H1 (cell line): ENCODE measurements around the gene SAMD14. TPM values are rescaled to one million over a fixed set of nuclear protein-coding genes. Genes with fewer than 3 reads are reported as not detected.

Experiments used
- GTF2F1 ChIP-seq: IDR thresholded peaks from 2 replicates; pipeline ENCODE4 v1.6.1; 2012; ENCODE audit warnings: low read depth, low read length, improper control_type of control experiment, borderline replicate concordance
- POLR2A ChIP-seq, 2 experiments: IDR thresholded peaks; 1 replicate in 1 of 2; 2 replicates in 1 of 2; pipeline ENCODE4 v1.6.1; 2011; ENCODE audit warnings: low read depth in 2 of 2, low read length in 2 of 2, mild to moderate bottlenecking in 2 of 2; ENCODE audit errors: control extremely low read depth in 1 of 2
- RXRA ChIP-seq: IDR thresholded peaks from 2 replicates; pipeline ENCODE4 v1.6.1; 2011; ENCODE audit warnings: low read depth, mild to moderate bottlenecking, low read length, moderate library complexity; ENCODE audit not compliant: insufficient read depth
- SP2 ChIP-seq: IDR thresholded peaks from 2 replicates; pipeline ENCODE4 v1.6.1; 2012; ENCODE audit warnings: mild to moderate bottlenecking, low read length, inconsistent platforms
- TCF12 ChIP-seq: IDR thresholded peaks from 2 replicates; pipeline ENCODE4 v1.6.1; 2011; ENCODE audit warnings: low read depth, mild to moderate bottlenecking, low read length
- ZNF274 ChIP-seq: IDR thresholded peaks from 2 replicates; pipeline ENCODE4 v1.7.0; 2012; ENCODE audit warnings: low read length, borderline replicate concordance; ENCODE audit errors: extremely low read depth
- polyA plus RNA-seq, 7 experiments: library from polyadenylated mRNA; depleted of rRNA in 3 of 7; stranded (reverse) in 5 of 7; unstranded in 2 of 7; fragments of >200 nt in 5 of 7; fragments of 200-250 nt in 2 of 7; gene quantifications; 1 replicate in 5 of 7; 2 replicates in 1 of 7; 4 replicates in 1 of 7; pipeline versions ENCODE4 v1.2.1 to v1.2.3, GENCODE V29; 2011 to 2013; ENCODE audit warnings: missing spikeins in 2 of 7, mixed read lengths in 2 of 7
- total RNA-seq: library from RNA; stranded (reverse); fragmentation: NEBNext Ultra II Directional; extraction: Animal tissue kit (Norgen Biotek cat#: 25700); gene quantifications from 2 replicates; pipeline ENCODE4 v1.2.1, GENCODE V29; 2021
- TF ChIP-seq, protein P1 (sequence below): IDR thresholded peaks from 2 replicates; pipeline ENCODE4 v1.6.1; 2012; ENCODE audit warnings: low read length, inconsistent platforms

Gene SAMD14
- total and polyA plus RNA-seq, 2 of the 8 experiments (the other 6 are each of a cell fraction or from before 2014, with no cell fraction given) = 5.7 to 5.8 TPM

- TF ChIP-seq RXRA = no peak
- no peak for TF ChIP-seq POLR2A (IDR thresholded peaks at IDR 0.05; ENCODE audit: control extremely low read depth in 1 of 2, low read depth in 2 of 2, low read length in 2 of 2)
- TF ChIP-seq ZNF274 = no peak
- TF ChIP-seq SP2 = no peak
- no peak for TF ChIP-seq TCF12
- TF ChIP-seq, protein P1, sequence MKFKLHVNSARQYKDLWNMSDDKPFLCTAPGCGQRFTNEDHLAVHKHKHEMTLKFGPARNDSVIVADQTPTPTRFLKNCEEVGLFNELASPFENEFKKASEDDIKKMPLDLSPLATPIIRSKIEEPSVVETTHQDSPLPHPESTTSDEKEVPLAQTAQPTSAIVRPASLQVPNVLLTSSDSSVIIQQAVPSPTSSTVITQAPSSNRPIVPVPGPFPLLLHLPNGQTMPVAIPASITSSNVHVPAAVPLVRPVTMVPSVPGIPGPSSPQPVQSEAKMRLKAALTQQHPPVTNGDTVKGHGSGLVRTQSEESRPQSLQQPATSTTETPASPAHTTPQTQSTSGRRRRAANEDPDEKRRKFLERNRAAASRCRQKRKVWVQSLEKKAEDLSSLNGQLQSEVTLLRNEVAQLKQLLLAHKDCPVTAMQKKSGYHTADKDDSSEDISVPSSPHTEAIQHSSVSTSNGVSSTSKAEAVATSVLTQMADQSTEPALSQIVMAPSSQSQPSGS = no peak
- TF ChIP-seq GTF2F1 = no peak
These were observed 33.9 kb downstream of the SAMD14 start (continued) for GRCh38 chr17:50096092-50096491.
